Immature natural killer cell (primary cell): ENCODE measurements around the gene FOLR2. TPM values are rescaled to one million over a fixed set of nuclear protein-coding genes. Genes with fewer than 3 reads are reported as not detected.

ENCODE experiments used
- DNase-seq, 3 donors: peaks; one replicate each; pipeline ENCODE4 v3.0.0; 2022; ENCODE audit warnings: mixed read lengths in 1 of 3
- H3K27ac Mint-ChIP-seq, 6 donors: one replicate each; pipeline ENCODE4 v1.8.0; 2020; ENCODE audit warnings: mixed read lengths in 6 of 6, mild to moderate bottlenecking in 5 of 6, inconsistent platforms in 4 of 6, moderate library complexity in 3 of 6
- H3K27me3 Mint-ChIP-seq, 3 donors: one replicate each; pipeline ENCODE4 v1.8.0; 2020 to 2021; ENCODE audit warnings: low read depth in 3 of 3, mild to moderate bottlenecking in 3 of 3, mixed read lengths in 3 of 3, moderate library complexity in 3 of 3, inconsistent platforms in 1 of 3
- H3K36me3 Mint-ChIP-seq, 3 donors: one replicate each; pipeline ENCODE4 v1.8.0; 2020; ENCODE audit warnings: mixed read lengths in 3 of 3, inconsistent platforms in 2 of 3, mild to moderate bottlenecking in 2 of 3
- H3K4me1 Mint-ChIP-seq, 2 donors: one replicate each; pipeline ENCODE4 v1.8.0; 2020; ENCODE audit warnings: inconsistent platforms in 2 of 2, mild to moderate bottlenecking in 2 of 2, mixed read lengths in 2 of 2, moderate library complexity in 1 of 2
- H3K4me3 Mint-ChIP-seq, 5 donors: one replicate each; pipeline ENCODE4 v1.8.0; 2020; ENCODE audit warnings: mild to moderate bottlenecking in 5 of 5, mixed read lengths in 5 of 5, inconsistent platforms in 3 of 5, moderate library complexity in 3 of 5
- H3K9me3 Mint-ChIP-seq, 6 donors: one replicate each; pipeline ENCODE4 v1.8.0; 2020; ENCODE audit warnings: mild to moderate bottlenecking in 6 of 6, mixed read lengths in 6 of 6, inconsistent platforms in 4 of 6, moderate library complexity in 3 of 6
- polyA plus RNA-seq, 3 donors: library from polyadenylated mRNA; unstranded; fragments of 300-500 nt; fragmentation: Illumina TruSeq; gene quantifications; one replicate each; pipeline ENCODE4 v1.2.3, GENCODE V29; 2021

FOLR2 gene
- polyA plus RNA-seq, 3 donors from 2014 or later: 1.2 TPM; not detected in 2

GRCh38 chr11:72236774-72237111, 20.1 kb downstream of the FOLR2 start:
- DNase-seq: no peak
- Mint-ChIP-seq H3K4me3 (no peak overlapping the region), H3K4me1 (peaks cover 16% of the 10 kb centered on the region in 2 donors), H3K9me3 (peaks cover 0 to 2% (median 0%) of the 10 kb centered on the region in 6 donors), H3K36me3 (peaks cover 0 to 30% (median 3%) of the 10 kb centered on the region in 3 donors), H3K27me3 (peaks cover 7 to 9% (median 8%) of the 10 kb centered on the region in 3 donors), H3K27ac (peak overlapping the region in 3 of 6 donors; percentile 32 to 62 (median 45))

GRCh38 chr11:72237112-72237931, 20.7 kb downstream of the FOLR2 start:
- Mint-ChIP-seq H3K36me3 (peaks cover 0 to 27% (median 3%) of the 10 kb centered on the region in 3 donors), H3K4me3 (no peak overlapping the region), H3K9me3 (peaks cover 0 to 2% (median 0%) of the 10 kb centered on the region in 6 donors), H3K27me3 (peaks cover 11 to 14% (median 12%) of the 10 kb centered on the region in 3 donors), H3K4me1 (peaks cover 16 to 19% of the 10 kb centered on the region in 2 donors), H3K27ac (peak overlapping the region in 1 of 6 donors; percentile 62)
- DNase-seq: no peak

- Mint-ChIP-seq H3K36me3 (peaks cover 0 to 23% (median 3%) of the 10 kb centered on the region in 3 donors), H3K4me1 (peaks cover 16 to 19% of the 10 kb centered on the region in 2 donors), H3K9me3 (peaks cover 0 to 2% (median 0%) of the 10 kb centered on the region in 6 donors), H3K27ac (no peak overlapping the region), H3K4me3 (no peak overlapping the region), H3K27me3 (peaks cover 11 to 19% (median 14%) of the 10 kb centered on the region in 3 donors)
- DNase-seq: peak; percentile 22 to 52 (median 31)
These were observed 21.5 kb downstream of the FOLR2 start for GRCh38 chr11:72238040-72238450.

- H3K36me3 Mint-ChIP-seq: peaks cover 0 to 20% (median 3%) of the 10 kb centered on the region in 3 donors
- H3K4me1 Mint-ChIP-seq: peaks cover 20 to 21% of the 10 kb centered on the region in 2 donors
- H3K4me3 Mint-ChIP-seq: peak overlapping the region in 3 of 5 donors; percentile 30 to 41 (median 40)
- no peak overlapping the region for H3K27ac Mint-ChIP-seq
- H3K27me3 Mint-ChIP-seq: peaks cover 14 to 25% (median 14%) of the 10 kb centered on the region in 3 donors
- peaks cover 0 to 2% (median 0%) of the 10 kb centered on the region in 6 donors for H3K9me3 Mint-ChIP-seq
- DNase-seq: no peak
These were observed 22.1 kb downstream of the FOLR2 start for GRCh38 chr11:72238492-72239312.

- peak in 1 of 3 donors; percentile 17 for DNase-seq
- H3K27ac Mint-ChIP-seq: no peak overlapping the region
- peaks cover 14 to 25% (median 15%) of the 10 kb centered on the region in 3 donors for H3K27me3 Mint-ChIP-seq
- H3K4me1 Mint-ChIP-seq: peaks cover 20 to 21% of the 10 kb centered on the region in 2 donors
- H3K9me3 Mint-ChIP-seq: peaks cover 0 to 2% (median 0%) of the 10 kb centered on the region in 6 donors
- H3K36me3 Mint-ChIP-seq: peaks cover 0 to 15% (median 3%) of the 10 kb centered on the region in 3 donors
- peak overlapping the region; percentile 64 to 79 (median 72) for H3K4me3 Mint-ChIP-seq
These were observed 22.8 kb downstream of the FOLR2 start for GRCh38 chr11:72239313-72239848.

- Mint-ChIP-seq H3K36me3 (peaks cover 0 to 10% (median 3%) of the 10 kb centered on the region in 3 donors), H3K27me3 (peaks cover 14 to 30% (median 19%) of the 10 kb centered on the region in 3 donors), H3K27ac (no peak overlapping the region), H3K9me3 (peaks cover 0 to 5% (median 0%) of the 10 kb centered on the region in 6 donors), H3K4me3 (peak overlapping the region; percentile 46 to 78 (median 77)), H3K4me1 (peaks cover 21 to 26% of the 10 kb centered on the region in 2 donors)
- DNase-seq: no peak
These were observed 23.4 kb downstream of the FOLR2 start for GRCh38 chr11:72239849-72240460.

- Mint-ChIP-seq H3K27ac (no peak overlapping the region), H3K4me3 (peak overlapping the region; percentile 46 to 78 (median 77)), H3K9me3 (peaks cover 0 to 5% (median 0%) of the 10 kb centered on the region in 6 donors), H3K27me3 (peaks cover 14 to 30% (median 19%) of the 10 kb centered on the region in 3 donors), H3K36me3 (peaks cover 0 to 10% (median 3%) of the 10 kb centered on the region in 3 donors), H3K4me1 (peaks cover 21 to 26% of the 10 kb centered on the region in 2 donors)
- DNase-seq: no peak
These were observed 24.1 kb downstream of the FOLR2 start for GRCh38 chr11:72240461-72241290.

GRCh38 chr11:72241291-72241781, 24.7 kb downstream of the FOLR2 start:
- Mint-ChIP-seq H3K9me3 (peaks cover 0 to 5% (median 0%) of the 10 kb centered on the region in 6 donors), H3K4me1 (peaks cover 21 to 26% of the 10 kb centered on the region in 2 donors), H3K4me3 (no peak overlapping the region), H3K36me3 (peaks cover 0 to 9% (median 3%) of the 10 kb centered on the region in 3 donors), H3K27ac (no peak overlapping the region), H3K27me3 (peaks cover 14 to 30% (median 19%) of the 10 kb centered on the region in 3 donors)
- no peak for DNase-seq

- Mint-ChIP-seq H3K4me1 (peaks cover 21 to 26% of the 10 kb centered on the region in 2 donors), H3K27me3 (peaks cover 14 to 30% (median 19%) of the 10 kb centered on the region in 3 donors), H3K4me3 (peak overlapping the region in 1 of 5 donors; percentile 45)
These were observed 25.5 kb downstream of the FOLR2 start for GRCh38 chr11:72242141-72242540.

GRCh38 chr11:72243173-72244059, 26.8 kb downstream of the FOLR2 start:
- H3K36me3 Mint-ChIP-seq: peaks cover 0 to 3% (median 0%) of the 10 kb centered on the region in 3 donors
- H3K9me3 Mint-ChIP-seq: peaks cover 0 to 5% (median 0%) of the 10 kb centered on the region in 6 donors
- DNase-seq: no peak
- no peak overlapping the region for H3K27ac Mint-ChIP-seq
- H3K4me1 Mint-ChIP-seq: peaks cover 21 to 26% of the 10 kb centered on the region in 2 donors
- H3K4me3 Mint-ChIP-seq: peak overlapping the region in 4 of 5 donors; percentile 8 to 28 (median 15)
- peaks cover 14 to 30% (median 19%) of the 10 kb centered on the region in 3 donors for H3K27me3 Mint-ChIP-seq

More at GRCh38 chr11:72242141-72242540, 25.5 kb downstream of the FOLR2 start:
- H3K27ac Mint-ChIP-seq: no peak overlapping the region
- no peak for DNase-seq
- peaks cover 0 to 5% (median 0%) of the 10 kb centered on the region in 6 donors for H3K9me3 Mint-ChIP-seq
- H3K36me3 Mint-ChIP-seq: peaks cover 0 to 3% (median 0%) of the 10 kb centered on the region in 3 donors

GRCh38 chr11:72244060-72244360, 27.4 kb downstream of the FOLR2 start, which contains the start of gene PHOX2A:
PHOX2A (minus strand) TSS chr11:72244176; CDS start chr11:72244004, 172 bp downstream.
- H3K9me3 Mint-ChIP-seq: peaks cover 0 to 5% (median 0%) of the 10 kb centered on the region in 6 donors
- peaks cover 14 to 30% (median 19%) of the 10 kb centered on the region in 3 donors for H3K27me3 Mint-ChIP-seq
- no peak for DNase-seq
- H3K4me3 Mint-ChIP-seq: peak within 1 kb of the TSS in 4 of 5 donors; percentile 8 to 28 (median 15)
- H3K4me1 Mint-ChIP-seq: peaks cover 18 to 22% of the 10 kb centered on the region in 2 donors
- peak within 1 kb of the TSS in 1 of 6 donors; percentile 46 for H3K27ac Mint-ChIP-seq
- peaks cover 0 to 3% (median 0%) of the 10 kb centered on the region in 3 donors for H3K36me3 Mint-ChIP-seq
